Endothelial cell of umbilical vein (primary cell): ENCODE measurements around the gene ATP2A2. TPM values are rescaled to one million over a fixed set of nuclear protein-coding genes. Genes with fewer than 3 reads are reported as not detected.
"Not testable (repeated sequence)": the region's sequence is repeated elsewhere in the genome, so short reads cannot be mapped to it uniquely, and the experiment has no call there.

ENCODE experiments used
- BruUV-seq: library from RNA; stranded (reverse); fragments of 400-500 nt; replicated peaks from 2 replicates; lab custom pipeline; 2021; lab: Mats Ljungman, UMichigan
- CTCF ChIA-PET: fragments of 300-600, 350-600 bp; sonication (Branson Sonifier 250); formaldehyde crosslinking; loops from one replicate; lab custom pipeline; 2021; ENCODE audit warnings: antibody characterized with exemption, inconsistent platforms; lab: Charles Lee
- POLR2A ChIA-PET: fragments of 300-600, 350-600 bp; sonication (Branson Sonifier 250); formaldehyde crosslinking; loops from one replicate; lab custom pipeline; 2021; ENCODE audit warnings: antibody characterized with exemption, inconsistent platforms; lab: Charles Lee
- DNase-seq: peaks from one replicate; pipeline ENCODE4 v3.0.0-alpha.2; 2011; ENCODE audit warnings: low read depth, low spot score
- FAIRE-seq: peaks from 2 replicates; lab custom pipeline; 2011; peaks lifted over from hg19 to GRCh38; lab: Jason Lieb, UNC
- H2AFZ ChIP-seq: 2 replicates; pipeline ENCODE4 v1.6.0; 2012; ENCODE audit warnings: low read depth, low read length, control low read depth, inconsistent platforms
- H3K27ac ChIP-seq: 2 replicates; pipeline ENCODE4 v1.5.1; 2011; ENCODE audit warnings: low read depth, mild to moderate bottlenecking, control low read depth, low read length, moderate library complexity; ENCODE audit not compliant: insufficient read depth
- H3K27me3 ChIP-seq, 2 experiments: 2 replicates each; pipeline versions ENCODE4 v1.6.0 to v1.6.1; 2011; ENCODE audit warnings: low read length in 2 of 2, mixed read lengths in 1 of 2; ENCODE audit not compliant: control insufficient read depth in 2 of 2, insufficient read depth in 2 of 2
- H3K36me3 ChIP-seq, 2 experiments: 2 replicates in 1 of 2; 3 replicates in 1 of 2; pipeline ENCODE4 v1.5.1; 2011; ENCODE audit warnings: low read length in 2 of 2, mild to moderate bottlenecking in 1 of 2, moderate library complexity in 1 of 2; ENCODE audit not compliant: control insufficient read depth in 2 of 2, insufficient read depth in 2 of 2; ENCODE audit errors: extremely low read depth in 1 of 2
- H3K4me1 ChIP-seq: 3 replicates; pipeline ENCODE4 v1.5.1; 2011; ENCODE audit warnings: mild to moderate bottlenecking, low read length; ENCODE audit not compliant: control insufficient read depth, insufficient read depth; ENCODE audit errors: extremely low read depth
- H3K4me2 ChIP-seq: 2 replicates; pipeline ENCODE4 v1.6.1; 2011; ENCODE audit warnings: low read length, control low read depth, mixed read lengths; ENCODE audit not compliant: insufficient read depth
- H3K4me3 ChIP-seq, 3 experiments: fragments of 200-600 bp in 1 of 3; sonication (generic), shearing (Covaris generic) in 1 of 3; replicated peaks in 1 of 3; 2 replicates each; pipeline ENCODE4 v1.5.1; 2011 to 2016; ENCODE audit warnings: control low read depth in 3 of 3, low read length in 3 of 3, mild to moderate bottlenecking in 2 of 3, inconsistent platforms in 1 of 3, low read depth in 1 of 3, moderate library complexity in 1 of 3; ENCODE audit not compliant: insufficient read depth in 1 of 3
- H3K79me2 ChIP-seq: 2 replicates; pipeline ENCODE4 v1.6.0; 2012; ENCODE audit warnings: low read length, inconsistent platforms; ENCODE audit not compliant: control insufficient read depth, insufficient read depth
- H3K9ac ChIP-seq: replicated peaks from 2 replicates; pipeline ENCODE3; 2011; ENCODE audit warnings: low read length, control low read depth; ENCODE audit not compliant: insufficient read depth; ENCODE audit errors: extremely low read depth
- H3K9me1 ChIP-seq: replicated peaks from 3 replicates; pipeline ENCODE4 v1.6.0; 2011; ENCODE audit warnings: mild to moderate bottlenecking, low read length; ENCODE audit not compliant: control insufficient read depth, insufficient read depth; ENCODE audit errors: extremely low read depth
- H3K9me3 ChIP-seq: replicated peaks from 2 replicates; pipeline ENCODE4 v1.5.1; 2012; ENCODE audit warnings: low read length, inconsistent platforms; ENCODE audit not compliant: control insufficient read depth, insufficient read depth
- H4K20me1 ChIP-seq: replicated peaks from 2 replicates; pipeline ENCODE3; 2011; ENCODE audit warnings: mild to moderate bottlenecking, low read length; ENCODE audit not compliant: control insufficient read depth, insufficient read depth; ENCODE audit errors: extremely low read depth
- EZH2 ChIP-seq: IDR thresholded peaks from 2 replicates; pipeline ENCODE4 v1.6.1; 2012; ENCODE audit warnings: borderline replicate concordance, low read depth, mild to moderate bottlenecking, moderate library complexity, low read length, inconsistent platforms; ENCODE audit not compliant: severe bottlenecking
- FOS ChIP-seq: IDR thresholded peaks from 2 replicates; pipeline ENCODE4 v1.6.1; 2011; ENCODE audit warnings: mild to moderate bottlenecking, low read length, moderate library complexity, borderline replicate concordance; ENCODE audit not compliant: insufficient read depth
- GATA2 ChIP-seq: IDR thresholded peaks from 2 replicates; pipeline ENCODE4 v1.7.0; 2011; ENCODE audit warnings: low read depth, mild to moderate bottlenecking, moderate library complexity, mixed read lengths, low read length; ENCODE audit not compliant: insufficient read length, insufficient read depth
- JUN ChIP-seq: IDR thresholded peaks from 2 replicates; pipeline ENCODE4 v1.6.1; 2011; ENCODE audit warnings: borderline replicate concordance, low read depth; ENCODE audit not compliant: insufficient read length, insufficient read depth
- MYC ChIP-seq: IDR thresholded peaks from one replicate; pipeline ENCODE4 v1.6.1; 2011; ENCODE audit warnings: mild to moderate bottlenecking, low read depth, low read length
- POLR2A ChIP-seq: IDR thresholded peaks from 2 replicates; pipeline ENCODE4 v1.6.1; 2012; ENCODE audit warnings: low read depth, mild to moderate bottlenecking, control low read depth, low read length
- POLR2AphosphoS5 ChIP-seq: IDR thresholded peaks from 2 replicates; pipeline ENCODE4 v1.6.1; 2012; ENCODE audit warnings: low read depth, mild to moderate bottlenecking, control low read depth, low read length, moderate library complexity; ENCODE audit not compliant: insufficient read depth
- dilution Hi-C: fragments of 300-500 bp; cut with MboI; formaldehyde crosslinking; loops from one replicate; pipeline ENCODE4 v1.15.0; 2019; ENCODE audit warnings: low sequenced_read_pairs; ENCODE audit not compliant: extremely low pct_ligation_motif_present
- intact Hi-C: fragments of 100-400 bp; cut with micrococcal nuclease; formaldehyde crosslinking; loops from one replicate; pipeline ENCODE4 v1.10.0; 2022
- polyA plus RNA-seq, 4 experiments: library from polyadenylated mRNA; depleted of rRNA in 3 of 4; stranded (reverse) in 3 of 4; unstranded in 1 of 4; fragments of >200 nt; gene quantifications; 2 replicates each; pipeline versions ENCODE4 v1.2.1 to v1.2.3, GENCODE V29; 2011 to 2012; ENCODE audit warnings: missing spikeins in 1 of 4
- total RNA-seq: library from RNA; stranded (reverse); gene quantifications from 2 replicates; pipeline ENCODE4 v1.2.3, GENCODE V29; 2021
- TF ChIP-seq, protein P1 (sequence below), 2 donors: IDR thresholded peaks; 1 replicate in 1 of 2; 2 replicates in 1 of 2; pipeline ENCODE4 v1.5.1; 2011; ENCODE audit warnings: low read length in 2 of 2, mild to moderate bottlenecking in 2 of 2, moderate library complexity in 2 of 2, control low read depth in 1 of 2, inconsistent platforms in 1 of 2, low read depth in 1 of 2; ENCODE audit not compliant: insufficient read depth in 1 of 2; ENCODE audit errors: extremely low read depth in 1 of 2
- TF ChIP-seq, protein P2 (sequence below): IDR thresholded peaks from 2 replicates; pipeline ENCODE4 v1.6.1; 2011; ENCODE audit not compliant: insufficient read depth, insufficient read length

Gene ATP2A2
- total and polyA plus RNA-seq, 2 donors (not counting 3 experiments of a cell fraction or from before 2014, with no cell fraction given): 102 to 239 TPM

DNA sequence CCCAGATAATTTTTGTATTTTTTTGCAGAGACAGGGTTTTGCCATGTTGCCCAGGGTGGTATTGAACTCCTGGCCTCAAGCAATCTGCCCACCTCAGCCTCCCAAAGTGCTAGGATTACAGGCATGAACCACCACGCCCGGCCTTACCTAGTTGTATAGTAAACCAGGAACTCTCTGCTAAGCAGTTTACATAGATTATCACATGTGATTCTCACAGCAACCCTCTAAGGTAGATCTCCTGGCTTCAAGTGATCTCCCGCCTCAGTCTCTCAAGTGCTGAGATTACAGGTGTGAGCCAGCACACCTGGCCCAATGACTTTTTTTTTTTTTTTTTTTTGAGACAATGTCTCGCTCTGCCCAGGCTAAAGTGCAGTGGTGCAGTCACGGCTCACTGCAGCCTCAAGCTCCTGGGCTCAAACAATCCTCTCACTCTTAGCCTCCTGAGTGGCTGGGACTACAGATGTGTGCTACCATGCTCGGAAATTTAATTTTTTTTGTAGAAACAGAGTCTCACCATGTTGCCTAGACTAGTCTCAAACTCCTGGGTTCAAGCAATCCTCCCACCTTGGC, 26.0 kb upstream of the ATP2A2 start:
- H4K20me1 ChIP-seq: no peaks in the 10 kb centered on the region
- no peak overlapping the region for H3K4me2 ChIP-seq
- CTCF ChIA-PET: interaction anchor here (0.6 kb wide), 1 partner anchor 150 kb away, joined by 3 read pairs; no protein-coding TSS in a partner anchor
- no peak for TF ChIP-seq FOS
- no peak for TF ChIP-seq POLR2A
- TF ChIP-seq EZH2: no peak
- no peak for TF ChIP-seq JUN
- TF ChIP-seq, protein P1, sequence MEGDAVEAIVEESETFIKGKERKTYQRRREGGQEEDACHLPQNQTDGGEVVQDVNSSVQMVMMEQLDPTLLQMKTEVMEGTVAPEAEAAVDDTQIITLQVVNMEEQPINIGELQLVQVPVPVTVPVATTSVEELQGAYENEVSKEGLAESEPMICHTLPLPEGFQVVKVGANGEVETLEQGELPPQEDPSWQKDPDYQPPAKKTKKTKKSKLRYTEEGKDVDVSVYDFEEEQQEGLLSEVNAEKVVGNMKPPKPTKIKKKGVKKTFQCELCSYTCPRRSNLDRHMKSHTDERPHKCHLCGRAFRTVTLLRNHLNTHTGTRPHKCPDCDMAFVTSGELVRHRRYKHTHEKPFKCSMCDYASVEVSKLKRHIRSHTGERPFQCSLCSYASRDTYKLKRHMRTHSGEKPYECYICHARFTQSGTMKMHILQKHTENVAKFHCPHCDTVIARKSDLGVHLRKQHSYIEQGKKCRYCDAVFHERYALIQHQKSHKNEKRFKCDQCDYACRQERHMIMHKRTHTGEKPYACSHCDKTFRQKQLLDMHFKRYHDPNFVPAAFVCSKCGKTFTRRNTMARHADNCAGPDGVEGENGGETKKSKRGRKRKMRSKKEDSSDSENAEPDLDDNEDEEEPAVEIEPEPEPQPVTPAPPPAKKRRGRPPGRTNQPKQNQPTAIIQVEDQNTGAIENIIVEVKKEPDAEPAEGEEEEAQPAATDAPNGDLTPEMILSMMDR (IDR thresholded peaks at IDR 0.05; ENCODE audit: extremely low read depth in 1 of 2, insufficient read depth in 1 of 2, low read depth in 1 of 2, low read length in 2 of 2): no peak
- no peak for TF ChIP-seq POLR2AphosphoS5
- no peak for TF ChIP-seq GATA2
- TF ChIP-seq MYC: no peak
- TF ChIP-seq, protein P2, sequence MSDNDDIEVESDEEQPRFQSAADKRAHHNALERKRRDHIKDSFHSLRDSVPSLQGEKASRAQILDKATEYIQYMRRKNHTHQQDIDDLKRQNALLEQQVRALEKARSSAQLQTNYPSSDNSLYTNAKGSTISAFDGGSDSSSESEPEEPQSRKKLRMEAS: no peak
- H3K27ac ChIP-seq: no peak overlapping the region
- intact Hi-C loops: no loop called here
- no peak for DNase-seq
- no peak overlapping the region for H2AFZ ChIP-seq
- no peaks in the 10 kb centered on the region for H3K4me1 ChIP-seq
- POLR2A ChIA-PET: interaction anchor here (0.6 to 0.7 kb wide), 2 partner anchors 44 to 74 kb away, joined by 3 to 13 read pairs; no protein-coding TSS in a partner anchor
- H3K4me3 ChIP-seq: no peak overlapping the region
- no peaks in the 10 kb centered on the region for H3K79me2 ChIP-seq
- dilution Hi-C loops: no loop called here
- H3K9me1 ChIP-seq: no peaks in the 10 kb centered on the region
- H3K27me3 ChIP-seq: no peaks in the 10 kb centered on the region
- no TSS peak for BruUV-seq
- H3K36me3 ChIP-seq: no peaks in the 10 kb centered on the region
- H3K9me3 ChIP-seq: no peaks in the 10 kb centered on the region
- no peak for FAIRE-seq
- H3K9ac ChIP-seq: no peak overlapping the region

DNA sequence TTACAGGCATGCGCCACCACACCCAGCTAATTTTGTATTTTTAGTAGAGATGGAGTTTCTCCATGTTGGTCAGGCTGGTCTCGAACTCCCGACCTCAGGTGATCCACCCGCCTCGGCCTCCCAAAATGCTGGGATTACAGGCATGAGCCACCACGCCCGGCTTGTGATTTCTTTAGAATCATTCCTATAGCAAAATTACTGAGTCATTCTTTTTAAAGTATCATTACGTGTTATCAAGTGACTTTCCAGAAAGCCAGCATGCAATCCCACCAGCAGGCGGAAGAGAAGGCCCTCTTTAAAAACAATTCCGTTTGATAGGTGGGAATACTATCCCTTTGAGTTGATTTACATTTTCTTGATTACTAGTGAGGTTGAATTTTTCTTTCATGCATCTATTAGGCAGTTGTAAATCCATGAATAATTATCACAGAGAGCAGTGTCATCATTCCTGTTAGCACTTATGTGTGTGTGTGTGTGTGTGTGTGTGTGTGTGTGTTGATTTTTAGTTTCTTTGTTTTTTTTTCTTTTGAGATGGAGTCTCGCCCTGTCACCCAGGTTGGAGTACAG, 25.1 kb upstream of the ATP2A2 start:
- H3K4me3 ChIP-seq, BruUV-seq, H3K27me3 ChIP-seq, POLR2A ChIA-PET, intact Hi-C loops, H3K4me2 ChIP-seq, H3K9me3 ChIP-seq, DNase-seq, H3K27ac ChIP-seq, dilution Hi-C loops, H4K20me1 ChIP-seq, FAIRE-seq, H3K4me1 ChIP-seq, H3K36me3 ChIP-seq, H3K79me2 ChIP-seq, H2AFZ ChIP-seq, H3K9ac ChIP-seq, H3K9me1 ChIP-seq: not testable (repeated sequence)
- CTCF ChIA-PET: interaction anchor here (0.8 kb wide), 1 partner anchor 9 kb away, joined by 4 read pairs; no protein-coding TSS in a partner anchor
